GM19467 (cell line): ENCODE data around the gene PLCB1.
"Not testable (repeated sequence)": the region's sequence is repeated elsewhere in the genome, so short reads cannot be mapped to it uniquely, and the experiment has no call there.

ENCODE experiments used
- ATAC-seq: cut with Tn5 transposase; IDR thresholded peaks from one replicate; pipeline ENCODE4 v1.9.1; 2021; ENCODE audit warnings: mild to moderate bottlenecking, moderate library complexity; ENCODE audit not compliant: unreplicated experiment

Gene PLCB1

GRCh38 chr20:8431538-8432434 is 299.7 kb downstream of the PLCB1 start:
- no peak for ATAC-seq

GRCh38 chr20:8432435-8433148 is 300.5 kb downstream of the PLCB1 start:
- ATAC-seq: no peak

- ATAC-seq: no peak
These were observed 301.2 kb downstream of the PLCB1 start for GRCh38 chr20:8433291-8433690.

DNA sequence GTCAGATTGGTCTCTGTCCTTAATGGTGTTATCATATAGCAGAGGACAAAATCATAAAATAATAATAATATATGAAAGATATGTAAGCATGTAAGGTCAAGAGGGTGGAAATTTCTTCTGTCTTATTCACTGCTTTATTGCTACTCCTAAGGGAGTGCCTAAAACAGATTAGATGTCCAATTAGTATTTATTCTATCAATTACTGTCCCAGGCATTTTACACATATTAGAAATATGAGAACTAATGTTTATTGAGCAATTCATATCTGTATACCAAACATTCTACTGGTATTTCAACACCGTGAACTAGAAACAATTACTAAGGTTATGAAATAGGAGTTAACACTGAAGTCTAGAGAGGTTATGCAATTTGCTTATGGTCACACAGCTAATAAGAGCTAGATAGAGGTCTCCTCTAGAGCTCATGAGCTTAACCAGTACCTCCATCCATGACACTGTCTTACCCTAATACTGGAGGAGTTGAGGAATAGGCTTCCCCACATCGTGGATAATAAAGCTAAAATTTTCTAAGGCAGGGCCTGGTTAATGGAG is 302.3 kb downstream of the PLCB1 start:
- ATAC-seq: no peak

- no peak for ATAC-seq
These were observed 303.4 kb downstream of the PLCB1 start for GRCh38 chr20:8435285-8436035.

- ATAC-seq: not testable (repeated sequence)
These were observed 304.9 kb downstream of the PLCB1 start for GRCh38 chr20:8436938-8437337.

- no peak for ATAC-seq
These were observed 306.7 kb downstream of the PLCB1 start for GRCh38 chr20:8438748-8439147.

- ATAC-seq: no peak
These were observed 311.5 kb downstream of the PLCB1 start for GRCh38 chr20:8443464-8444072.

DNA sequence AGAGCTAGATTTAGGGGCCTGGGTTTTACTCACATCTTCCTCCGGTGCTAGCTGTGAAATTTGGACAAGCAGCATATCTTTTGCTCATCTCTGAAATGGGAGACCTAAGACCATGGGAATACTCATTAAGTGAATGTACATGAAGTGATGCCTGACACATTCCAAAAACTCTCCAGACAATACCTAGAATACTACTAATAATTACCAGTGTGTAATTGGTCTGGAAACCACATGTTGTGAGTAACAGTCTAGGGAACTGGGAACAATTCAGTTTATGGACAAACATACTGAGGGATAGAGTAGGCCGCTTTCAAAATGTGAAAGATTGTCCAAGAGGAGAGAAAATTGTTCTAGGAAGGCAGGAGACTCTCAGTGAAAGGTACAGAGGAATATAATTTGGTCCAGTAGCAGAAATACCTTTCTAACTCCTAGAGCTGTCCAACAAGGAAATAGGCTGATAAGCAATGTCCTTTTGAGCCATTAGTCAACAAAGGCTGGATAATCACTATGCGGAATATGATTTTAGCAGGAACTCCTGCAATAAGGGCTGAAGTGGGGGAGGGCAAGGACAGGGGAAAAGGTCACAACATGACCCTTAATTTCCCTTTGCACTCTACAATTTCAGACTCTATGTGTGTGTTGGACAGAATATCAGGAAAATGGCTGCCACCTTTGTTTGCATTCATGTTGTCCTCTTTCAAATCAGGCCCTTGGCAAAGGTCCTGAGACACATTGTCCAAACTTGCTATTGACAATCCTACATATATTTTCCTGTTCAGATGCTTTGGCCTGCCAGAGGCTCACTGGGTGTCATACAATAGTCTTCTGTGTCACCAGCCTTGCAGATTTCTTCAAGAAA is 315.4 kb downstream of the PLCB1 start:
- no peak for ATAC-seq

- ATAC-seq: no peak
These were observed 317.1 kb downstream of the PLCB1 start for GRCh38 chr20:8449123-8449522.

DNA sequence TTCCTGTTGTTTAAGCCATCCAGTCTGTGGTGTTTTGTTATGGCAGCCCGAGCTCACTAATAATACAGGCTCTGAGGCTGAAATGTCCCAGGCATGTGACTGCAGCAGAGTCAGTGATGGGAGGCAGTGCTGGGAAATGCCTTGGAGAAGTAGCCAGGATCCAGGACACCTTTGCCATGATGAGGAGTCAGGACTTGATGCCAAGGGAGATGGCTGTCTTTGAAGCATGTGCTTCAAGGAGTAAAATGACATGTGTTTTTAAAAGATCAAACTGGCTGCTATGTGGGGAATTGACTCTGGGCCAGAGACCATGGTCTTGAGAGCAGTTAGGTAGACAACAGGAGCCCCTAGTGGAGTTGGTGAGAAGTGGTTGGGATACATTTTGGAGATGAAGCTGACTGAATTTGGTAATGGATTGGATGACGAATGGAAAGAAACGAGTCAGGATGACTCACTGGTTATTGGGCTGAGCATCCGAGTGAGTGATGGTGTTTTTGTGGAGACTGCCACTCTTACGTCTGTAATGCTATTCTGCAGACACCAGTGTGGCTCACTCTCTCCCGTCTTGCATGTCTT is 322.2 kb downstream of the PLCB1 start:
- ATAC-seq: no peak

DNA sequence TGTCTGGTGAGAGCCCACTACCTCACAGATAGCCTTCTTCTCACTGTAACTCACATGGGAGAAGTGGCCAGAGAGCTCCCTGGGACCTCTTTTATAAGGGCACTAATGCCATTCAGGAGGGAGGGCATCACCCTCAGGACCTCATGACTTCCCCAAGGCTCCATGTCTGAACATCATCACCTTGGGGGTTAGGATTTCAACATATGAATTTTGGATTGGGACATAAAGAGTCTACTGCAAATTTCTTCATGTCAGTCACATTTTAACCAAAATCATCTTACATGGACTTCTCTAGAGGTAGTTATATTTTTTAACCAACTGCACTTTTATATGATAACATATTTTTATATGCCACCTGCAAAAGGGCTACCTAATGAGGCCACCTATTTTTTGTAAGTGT is 324.7 kb downstream of the PLCB1 start:
- ATAC-seq: no peak

DNA sequence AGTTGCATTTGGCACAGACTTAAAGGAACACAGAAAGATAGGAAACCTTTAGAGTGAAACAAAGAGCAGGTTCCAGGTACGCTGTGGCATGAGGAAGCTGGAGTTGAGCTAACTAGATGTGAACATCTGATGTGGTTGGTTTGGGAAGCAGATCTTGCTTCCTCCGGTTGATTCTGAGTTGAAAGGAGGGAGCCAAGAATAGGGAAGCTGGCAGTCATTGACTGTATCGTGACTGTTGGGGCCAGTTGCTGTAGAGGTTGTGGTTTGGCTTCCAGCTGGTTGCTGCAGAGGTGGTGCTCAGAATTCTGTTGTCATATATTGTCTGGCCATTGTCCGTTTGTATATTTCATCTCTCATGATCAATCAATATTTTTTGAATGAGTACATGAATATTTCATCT is 325.9 kb downstream of the PLCB1 start:
- ATAC-seq: no peak

DNA sequence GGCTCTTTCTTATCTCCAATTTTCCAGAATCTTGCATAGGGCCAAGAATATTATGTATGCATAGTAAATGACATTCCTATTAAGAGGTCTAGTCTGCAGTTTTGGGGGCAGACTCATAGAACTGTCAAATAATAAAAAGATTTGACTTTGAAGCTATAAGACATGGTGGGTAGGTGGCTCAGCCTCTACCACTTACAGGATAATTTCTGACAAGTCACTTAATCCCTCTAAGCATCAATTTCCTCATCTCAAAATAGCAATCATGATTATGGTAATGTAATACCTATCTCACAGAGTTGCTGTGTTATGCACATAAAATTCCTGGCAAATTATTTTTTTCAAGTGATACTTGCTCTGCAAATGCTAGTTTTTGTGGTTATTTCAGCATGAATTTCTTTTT is 329.1 kb downstream of the PLCB1 start:
- no peak for ATAC-seq

DNA sequence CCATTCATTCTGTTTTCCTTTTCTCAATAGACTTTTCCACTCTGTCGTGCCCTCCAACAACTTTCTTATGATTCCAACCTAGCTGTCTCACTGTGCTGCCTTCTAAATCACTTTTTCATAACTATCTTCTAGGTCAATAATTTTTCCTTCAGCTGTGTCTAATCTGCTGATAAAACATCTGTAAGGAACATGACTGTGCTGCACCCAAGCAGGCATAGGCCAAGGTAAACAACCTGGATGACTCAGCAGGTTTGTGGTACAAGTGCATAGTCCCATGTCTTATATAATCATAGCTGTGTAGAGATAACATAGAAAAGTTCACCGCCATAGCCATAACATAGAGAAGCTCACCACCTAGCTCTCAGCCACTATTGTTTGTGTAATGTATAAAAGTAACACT is 332.3 kb downstream of the PLCB1 start:
- ATAC-seq: no peak

DNA sequence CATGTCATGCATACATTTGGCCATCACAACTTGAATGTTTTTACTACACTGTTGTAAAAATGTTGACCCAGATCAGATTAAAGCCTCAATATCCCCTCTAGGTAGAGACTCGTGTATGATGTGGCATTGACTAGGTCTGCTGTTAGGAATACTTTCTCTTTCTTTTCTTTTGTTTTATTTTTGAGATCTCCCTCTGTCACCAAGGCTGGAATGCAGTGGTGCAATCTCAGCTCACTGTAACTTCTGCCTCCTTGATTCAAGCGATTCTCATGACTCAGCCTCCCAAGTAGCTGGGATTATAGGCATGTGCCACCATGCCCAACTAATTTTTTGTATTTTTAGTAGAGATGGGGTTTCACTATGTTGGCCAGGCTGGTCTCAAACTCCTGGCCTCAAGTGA is 334.7 kb downstream of the PLCB1 start:
- not testable (repeated sequence) for ATAC-seq

DNA sequence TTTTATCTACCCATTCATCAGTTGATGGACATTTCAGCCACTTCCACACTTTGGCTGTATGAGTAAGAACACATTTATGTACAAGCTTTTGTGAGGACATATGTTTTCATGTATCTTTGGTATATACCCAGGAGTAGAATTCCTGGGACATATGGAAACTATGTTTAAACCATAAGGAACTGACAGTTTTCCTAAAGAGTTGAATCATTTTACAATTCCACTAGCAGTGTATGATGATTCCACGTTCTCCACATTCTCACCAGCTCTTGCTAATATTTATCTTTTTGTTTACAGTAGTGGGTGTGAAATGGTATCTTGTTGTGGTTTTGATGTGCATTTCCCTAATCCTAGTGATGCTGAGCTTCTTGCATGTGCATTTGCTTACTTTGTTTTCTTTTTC is 338.1 kb downstream of the PLCB1 start:
- no peak for ATAC-seq

GRCh38 chr20:8471465-8471864 is 339.4 kb downstream of the PLCB1 start:
- no peak for ATAC-seq

DNA sequence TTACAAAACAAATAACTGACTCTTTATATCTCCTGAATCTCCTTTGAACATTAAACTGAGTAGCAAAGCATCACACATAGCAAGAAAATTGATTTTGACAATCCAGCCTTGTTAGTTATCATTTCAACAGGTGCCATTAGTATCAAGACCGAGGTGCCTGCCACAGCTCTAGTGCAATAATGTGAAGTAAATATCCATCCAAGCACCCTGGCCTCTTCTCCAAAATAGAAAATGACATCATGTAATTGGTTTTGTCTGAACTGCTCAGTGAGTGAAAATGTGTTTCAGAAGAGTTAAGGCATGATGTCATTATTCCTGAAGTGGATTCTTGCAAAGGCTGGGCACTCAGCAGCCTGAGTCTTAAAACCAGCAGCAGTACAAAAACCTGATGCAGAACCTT is 341.4 kb downstream of the PLCB1 start:
- no peak for ATAC-seq
